HUES48 (cell line): Measurements from ENCODE around the gene IQCM.

Source experiments
- H3K27ac ChIP-seq: one replicate; pipeline ENCODE4 v1.7.0; 2013; ENCODE audit warnings: low read depth, low read length, inconsistent platforms
- H3K27me3 ChIP-seq: 2 replicates; pipeline ENCODE4 v1.6.1; 2013; ENCODE audit warnings: mild to moderate bottlenecking, low read length; ENCODE audit not compliant: control insufficient read depth, insufficient read depth
- H3K36me3 ChIP-seq: 2 replicates; pipeline ENCODE4 v1.6.1; 2013; ENCODE audit warnings: low read length; ENCODE audit not compliant: control insufficient read depth, insufficient read depth
- H3K4me1 ChIP-seq: 2 replicates; pipeline ENCODE4 v1.6.1; 2013; ENCODE audit warnings: mild to moderate bottlenecking, low read length; ENCODE audit not compliant: control insufficient read depth, insufficient read depth
- H3K4me3 ChIP-seq: 2 replicates; pipeline ENCODE4 v1.5.1; 2013; ENCODE audit warnings: mild to moderate bottlenecking, low read depth, low read length
- H3K9ac ChIP-seq: 2 replicates; pipeline ENCODE4 v1.6.1; 2013; ENCODE audit warnings: mild to moderate bottlenecking, low read depth, low read length, moderate library complexity
- H3K9me3 ChIP-seq: 2 replicates; pipeline ENCODE4 v1.6.1; 2013; ENCODE audit warnings: low read length; ENCODE audit not compliant: control insufficient read depth, insufficient read depth

Gene IQCM

GRCh38 chr4:149713031-149713430 is 102.6 kb downstream of the IQCM start:
- no peaks in the 10 kb centered on the region for H3K27me3 ChIP-seq
- peaks cover 11% of the 10 kb centered on the region for H3K9me3 ChIP-seq
- H3K36me3 ChIP-seq: no peaks in the 10 kb centered on the region
- H3K4me3 ChIP-seq: no peak overlapping the region; the same call in 1 of the 2 replicates
- H3K9ac ChIP-seq: no peak overlapping the region
- H3K4me1 ChIP-seq: peaks cover 5% of the 10 kb centered on the region; the same call in 1 of the 2 replicates
- H3K27ac ChIP-seq: no peak overlapping the region

GRCh38 chr4:149711593-149712365 is 103.9 kb downstream of the IQCM start:
- H3K4me1 ChIP-seq: peaks cover 9% of the 10 kb centered on the region; the same call in 1 of the 2 replicates
- H3K9me3 ChIP-seq: peaks cover 11% of the 10 kb centered on the region
- no peak overlapping the region for H3K9ac ChIP-seq
- H3K36me3 ChIP-seq: no peaks in the 10 kb centered on the region
- H3K27ac ChIP-seq: no peak overlapping the region
- no peaks in the 10 kb centered on the region for H3K27me3 ChIP-seq
- no peak overlapping the region for H3K4me3 ChIP-seq

GRCh38 chr4:149709640-149710039 is 106.0 kb downstream of the IQCM start:
- H3K27ac ChIP-seq: no peak overlapping the region
- no peak overlapping the region for H3K9ac ChIP-seq
- H3K4me1 ChIP-seq: peaks cover 9% of the 10 kb centered on the region; the same call in 1 of the 2 replicates
- H3K36me3 ChIP-seq: no peaks in the 10 kb centered on the region
- no peaks in the 10 kb centered on the region for H3K9me3 ChIP-seq
- H3K27me3 ChIP-seq: no peaks in the 10 kb centered on the region
- no peak overlapping the region for H3K4me3 ChIP-seq

GRCh38 chr4:149708513-149709130 is 107.0 kb downstream of the IQCM start:
- Histone ChIP-seq H3K9me3 (no peaks in the 10 kb centered on the region), H3K4me3 (no peak overlapping the region), H3K9ac (no peak overlapping the region)

GRCh38 chr4:149707862-149708261 is 107.8 kb downstream of the IQCM start:
- no peak overlapping the region for H3K9ac ChIP-seq
- H3K27ac ChIP-seq: no peak overlapping the region
- H3K9me3 ChIP-seq: no peaks in the 10 kb centered on the region
- no peaks in the 10 kb centered on the region for H3K36me3 ChIP-seq
- no peak overlapping the region for H3K4me3 ChIP-seq
- peaks cover 4% of the 10 kb centered on the region; the same call in 1 of the 2 replicates for H3K4me1 ChIP-seq
- no peaks in the 10 kb centered on the region for H3K27me3 ChIP-seq

More at GRCh38 chr4:149708513-149709130, 107.0 kb downstream of the IQCM start:
- no peaks in the 10 kb centered on the region for H3K27me3 ChIP-seq
- H3K36me3 ChIP-seq: no peaks in the 10 kb centered on the region
- H3K27ac ChIP-seq: no peak overlapping the region
- H3K4me1 ChIP-seq: peaks cover 9% of the 10 kb centered on the region; the same call in 1 of the 2 replicates

GRCh38 chr4:149706942-149707341 is 108.7 kb downstream of the IQCM start:
- Histone ChIP-seq H3K4me3 (no peak overlapping the region), H3K9me3 (no peaks in the 10 kb centered on the region)

GRCh38 chr4:149702414-149703293 is 113.0 kb downstream of the IQCM start:
- Histone ChIP-seq H3K4me1 (peaks cover 14% of the 10 kb centered on the region), H3K27me3 (no peaks in the 10 kb centered on the region), H3K36me3 (no peaks in the 10 kb centered on the region), H3K9ac (no peak overlapping the region), H3K27ac (no peak overlapping the region), H3K9me3 (no peaks in the 10 kb centered on the region), H3K4me3 (no peak overlapping the region)

More at GRCh38 chr4:149706942-149707341, 108.7 kb downstream of the IQCM start:
- Histone ChIP-seq H3K36me3 (no peaks in the 10 kb centered on the region), H3K27ac (no peak overlapping the region), H3K4me1 (peaks cover 4% of the 10 kb centered on the region; the same call in 1 of the 2 replicates), H3K27me3 (no peaks in the 10 kb centered on the region), H3K9ac (no peak overlapping the region)

GRCh38 chr4:149701435-149702156 is 114.0 kb downstream of the IQCM start:
- H3K27ac ChIP-seq: no peak overlapping the region
- H3K27me3 ChIP-seq: no peaks in the 10 kb centered on the region
- H3K9me3 ChIP-seq: no peaks in the 10 kb centered on the region
- no peak overlapping the region for H3K9ac ChIP-seq
- H3K36me3 ChIP-seq: no peaks in the 10 kb centered on the region
- no peak overlapping the region for H3K4me3 ChIP-seq
- peaks cover 11% of the 10 kb centered on the region for H3K4me1 ChIP-seq

GRCh38 chr4:149700272-149700671 is 115.4 kb downstream of the IQCM start:
- H3K36me3 ChIP-seq: no peaks in the 10 kb centered on the region
- H3K4me1 ChIP-seq: peaks cover 11% of the 10 kb centered on the region
- no peak overlapping the region for H3K4me3 ChIP-seq
- no peak overlapping the region for H3K9ac ChIP-seq
- no peaks in the 10 kb centered on the region for H3K27me3 ChIP-seq
- H3K9me3 ChIP-seq: no peaks in the 10 kb centered on the region
- H3K27ac ChIP-seq: no peak overlapping the region

- Histone ChIP-seq H3K9me3 (no peaks in the 10 kb centered on the region), H3K27ac (no peak overlapping the region), H3K36me3 (no peaks in the 10 kb centered on the region), H3K4me3 (no peak overlapping the region), H3K27me3 (no peaks in the 10 kb centered on the region), H3K4me1 (peaks cover 11% of the 10 kb centered on the region), H3K9ac (no peak overlapping the region)
Observed at GRCh38 chr4:149699642-149700041, 116.0 kb downstream of the IQCM start.
